Tongue (tissue), 2 donors: ENCODE results near the gene DNAI1. TPM values are rescaled to one million over a fixed set of nuclear protein-coding genes. Genes with fewer than 3 reads are reported as not detected.
"Not testable (repeated sequence)": the region's sequence is repeated elsewhere in the genome, so short reads cannot be mapped to it uniquely, and the experiment has no call there.

ENCODE experiments used
- DNase-seq: peaks from one replicate; pipeline ENCODE4 v3.0.0-alpha.2; 2015
- total RNA-seq: library from RNA; depleted of rRNA; stranded (reverse); fragments of >200 nt; gene quantifications from one replicate; pipeline ENCODE4 v1.2.3, GENCODE V29; 2014

The DNAI1 gene
- total RNA-seq, 1 donor from 2014 or later, result not detected

- DNase-seq, result no peak
Observed at GRCh38 chr9:34451135-34451534, 7.5 kb upstream of the DNAI1 start.

GRCh38 chr9:34451545-34451944 lies 7.1 kb upstream of the DNAI1 start:
- no peak for DNase-seq

- no peak for DNase-seq
Observed at GRCh38 chr9:34452568-34452967, 6.0 kb upstream of the DNAI1 start.

GRCh38 chr9:34454571-34455065 lies 4.0 kb upstream of the DNAI1 start:
- no peak for DNase-seq

- DNase-seq, result no peak
Observed at GRCh38 chr9:34456151-34456550, 2.5 kb upstream of the DNAI1 start.

- DNase-seq, result no peak
Observed at GRCh38 chr9:34456746-34457145, 1.9 kb upstream of the DNAI1 start.

GRCh38 chr9:34457266-34458012 lies 1.2 kb upstream of the DNAI1 start:
- peak; percentile 58 for DNase-seq

GRCh38 chr9:34458959-34459340 lies 345 bp downstream of the DNAI1 start:
- DNase-seq, result no peak

GRCh38 chr9:34459356-34459755 lies 751 bp downstream of the DNAI1 start:
- no peak for DNase-seq

- DNase-seq, result no peak
Observed at GRCh38 chr9:34459941-34460340, 1.3 kb downstream of the DNAI1 start.

GRCh38 chr9:34463098-34463900 lies 4.7 kb downstream of the DNAI1 start:
- DNase-seq, result peak; percentile 62

GRCh38 chr9:34463901-34464232 lies 5.3 kb downstream of the DNAI1 start:
- DNase-seq, result no peak

- DNase-seq, result no peak
Observed at GRCh38 chr9:34464571-34464970, 6.0 kb downstream of the DNAI1 start.

- peak; percentile 57 for DNase-seq
Observed at GRCh38 chr9:34465468-34465867, 6.9 kb downstream of the DNAI1 start.

GRCh38 chr9:34475097-34475496 lies 16.5 kb downstream of the DNAI1 start:
- no peak for DNase-seq

GRCh38 chr9:34477541-34477940 lies 18.9 kb downstream of the DNAI1 start:
- DNase-seq, result no peak

- DNase-seq, result no peak
Observed at GRCh38 chr9:34479431-34479866, 20.8 kb downstream of the DNAI1 start.

GRCh38 chr9:34481620-34482019 lies 23.0 kb downstream of the DNAI1 start:
- not testable (repeated sequence) for DNase-seq

- DNase-seq, result not testable (repeated sequence)
Observed at GRCh38 chr9:34482746-34483145, 24.1 kb downstream of the DNAI1 start.

GRCh38 chr9:34484678-34485077 lies 26.1 kb downstream of the DNAI1 start:
- DNase-seq, result no peak

GRCh38 chr9:34485822-34486221 lies 27.2 kb downstream of the DNAI1 start:
- DNase-seq, result no peak

- no peak for DNase-seq
Observed at GRCh38 chr9:34486572-34486971, 28.0 kb downstream of the DNAI1 start.

- DNase-seq, result no peak
Observed at GRCh38 chr9:34490360-34490759, 31.8 kb downstream of the DNAI1 start.

GRCh38 chr9:34490760-34491159 lies 32.2 kb downstream of the DNAI1 start:
- DNase-seq, result no peak
